H7 (cell line): Measurements from ENCODE around the gene ATP1A1. TPM values are rescaled to one million over a fixed set of nuclear protein-coding genes. Genes with fewer than 3 reads are reported as not detected.

ENCODE experiments used
- total RNA-seq: library from RNA; depleted of rRNA; stranded (reverse); fragments of >200 nt; shearing (Covaris generic); gene quantifications from 2 replicates; pipeline ENCODE4 v1.2.3, GENCODE V29; 2014; rRNA removed

Gene ATP1A1
- total RNA-seq, 1 experiment from 2014 or later = 81.8 TPM

Other genes with a start within 250 kb of the ATP1A1 start
- 9.3 and 14.1 TPM in 2 replicates for gene CD58, start 197.8 kb downstream of the ATP1A1 start, total RNA-seq